Gastroesophageal sphincter (tissue), 3 donors: ENCODE data around the gene EXOC3L1.

Experiments used
- CTCF ChIP-seq, 4 experiments: fragments of 200-600 bp in 2 of 4; fragments of 450-650 bp in 2 of 4; sonication (generic) in 1 of 4; IDR thresholded peaks; one replicate each; pipeline ENCODE4 v1.5.1; 2017 to 2019; ENCODE audit warnings: antibody characterized with exemption in 4 of 4, mild to moderate bottlenecking in 2 of 4, moderate library complexity in 2 of 4
- EP300 ChIP-seq: sonication (generic); formaldehyde crosslinking; IDR thresholded peaks from one replicate; pipeline ENCODE4 v1.6.1; 2017; ENCODE audit warnings: antibody characterized with exemption, mild to moderate bottlenecking
- POLR2A ChIP-seq, 2 donors: fragments of 450-650 bp; IDR thresholded peaks; one replicate each; pipeline ENCODE4 v1.6.1; 2017; ENCODE audit warnings: antibody characterized with exemption in 2 of 2, mild to moderate bottlenecking in 2 of 2, moderate library complexity in 1 of 2
- POLR2AphosphoS5 ChIP-seq: sonication (generic); formaldehyde crosslinking; IDR thresholded peaks from one replicate; pipeline ENCODE4 v1.6.1; 2017; ENCODE audit warnings: antibody characterized with exemption

GRCh38 chr16:67213197-67214019 lies 23.5 kb upstream of the EXOC3L1 start:
- TF ChIP-seq CTCF (IDR thresholded peaks at IDR 0.05) (no peak), POLR2A (IDR thresholded peaks at IDR 0.05) (no peak), EP300 (no peak), POLR2AphosphoS5 (no peak)
